Right lung (tissue), 5 donors: ENCODE results near the gene TCF7. TPM values are rescaled to one million over a fixed set of nuclear protein-coding genes. Genes with fewer than 3 reads are reported as not detected.

ENCODE experiments used
- DNase-seq, 2 donors: peaks; one replicate each; pipeline ENCODE4 v3.0.0-alpha.2; 2013
- polyA plus RNA-seq, 5 donors: library from polyadenylated mRNA; unstranded; fragments of 120-200 nt; gene quantifications; one replicate each; pipeline versions ENCODE4 v1.2.1 to v1.2.3, GENCODE V29; 2013; ENCODE audit warnings: inconsistent platforms in 1 of 5, low replicate concordance in 1 of 5; ENCODE audit not compliant: insufficient read length in 5 of 5, insufficient read depth in 1 of 5

Gene TCF7
- polyA plus RNA-seq, 5 donors: 14.9 to 18.9 (median 16.4) TPM

GRCh38 chr5:134112726-134113362 is 1.6 kb upstream of the TCF7 start:
- DNase-seq: no peak

DNA sequence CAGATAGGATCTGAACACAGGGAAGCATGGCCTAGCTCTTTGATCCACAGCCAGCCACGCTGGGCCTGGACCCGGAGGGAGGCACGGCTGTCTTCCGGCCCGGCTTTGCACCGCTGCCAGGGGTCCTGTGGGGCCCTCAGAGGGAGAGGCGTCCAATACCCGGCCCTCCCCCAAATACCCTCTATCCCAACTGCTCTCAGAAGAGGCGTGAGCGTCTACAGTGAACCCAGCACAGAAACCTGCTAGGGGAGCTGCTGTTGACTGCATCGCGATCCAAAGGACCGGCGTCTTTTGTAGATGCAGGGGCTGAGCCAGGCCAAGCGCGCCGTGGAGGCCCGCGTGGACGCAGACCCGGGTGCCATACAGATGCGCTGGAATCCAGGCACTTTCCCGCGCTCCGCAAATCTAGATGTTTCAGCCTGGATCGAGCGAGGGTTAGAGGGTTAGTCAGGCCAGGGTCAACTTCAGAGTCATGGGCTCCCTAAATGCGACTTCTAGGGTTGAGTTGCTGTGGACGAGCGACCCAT is 1.1 kb upstream of the TCF7 start:
- DNase-seq: no peak

- DNase-seq: no peak
Measured at GRCh38 chr5:134114886-134115805, 665 bp downstream of the TCF7 start.

DNA sequence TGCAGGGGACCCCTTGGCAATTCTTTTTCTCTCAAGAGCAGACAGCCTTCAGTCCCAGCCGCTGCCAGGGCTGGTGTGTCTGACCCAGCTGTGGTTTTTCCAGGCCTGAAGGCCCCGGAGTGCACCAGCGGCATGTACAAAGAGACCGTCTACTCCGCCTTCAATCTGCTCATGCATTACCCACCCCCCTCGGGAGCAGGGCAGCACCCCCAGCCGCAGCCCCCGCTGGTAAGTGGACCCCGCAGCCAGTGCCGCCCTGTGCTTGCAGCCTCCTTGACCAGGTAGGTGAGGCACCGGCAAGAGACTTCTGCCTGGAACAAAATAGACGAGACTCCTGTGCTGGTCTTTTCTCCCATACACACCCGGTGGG is 1.3 kb downstream of the TCF7 start:
- DNase-seq: no peak

- DNase-seq: no peak
Measured at GRCh38 chr5:134116286-134116685, 1.8 kb downstream of the TCF7 start.

DNA sequence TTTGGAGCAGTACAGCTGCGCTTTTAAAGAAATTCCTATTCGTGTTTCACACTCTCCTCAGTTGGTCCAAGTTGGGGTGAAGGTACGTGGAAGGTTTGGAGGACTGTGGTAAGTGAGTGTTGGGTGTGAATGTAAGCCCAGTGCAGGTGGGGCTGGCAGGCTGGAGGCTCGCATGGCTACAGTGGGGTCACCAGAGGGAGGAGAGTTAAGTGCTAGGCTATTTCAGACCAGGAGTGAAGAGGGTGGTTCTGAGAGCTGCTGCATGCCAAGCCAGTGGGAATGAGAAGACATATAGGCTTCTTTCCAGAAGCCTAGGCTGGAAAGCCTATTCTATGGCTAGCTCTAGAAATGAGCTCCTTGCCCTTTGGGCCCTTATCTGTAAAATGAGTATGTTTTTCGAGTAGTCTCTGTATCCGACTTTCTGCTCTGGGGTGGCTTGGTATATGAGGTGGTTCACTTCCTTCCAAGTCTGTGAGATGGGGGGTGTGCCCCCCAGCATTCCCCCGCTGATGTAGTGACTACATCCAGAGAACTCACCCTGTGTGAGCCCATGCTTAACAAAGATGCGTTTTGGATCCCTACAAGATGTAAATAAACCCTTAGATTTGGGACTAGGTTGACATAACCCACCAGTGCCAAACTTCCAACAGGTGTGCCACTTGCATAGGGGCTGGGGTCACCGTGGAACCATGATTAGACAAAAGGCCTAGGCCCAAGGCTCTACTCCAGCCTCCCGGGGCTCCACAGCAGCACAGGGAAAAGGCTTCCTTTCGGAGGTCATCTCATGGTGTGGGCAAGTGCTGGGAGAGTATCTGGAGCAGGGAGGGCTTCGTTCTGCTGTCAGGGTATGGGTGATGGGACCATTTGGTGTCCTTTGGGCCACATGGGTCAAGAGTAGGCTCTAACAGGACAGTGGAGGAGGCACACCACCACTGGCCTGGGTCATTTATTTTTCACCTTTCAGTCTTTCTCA is 2.6 kb downstream of the TCF7 start:
- no peak for DNase-seq

DNA sequence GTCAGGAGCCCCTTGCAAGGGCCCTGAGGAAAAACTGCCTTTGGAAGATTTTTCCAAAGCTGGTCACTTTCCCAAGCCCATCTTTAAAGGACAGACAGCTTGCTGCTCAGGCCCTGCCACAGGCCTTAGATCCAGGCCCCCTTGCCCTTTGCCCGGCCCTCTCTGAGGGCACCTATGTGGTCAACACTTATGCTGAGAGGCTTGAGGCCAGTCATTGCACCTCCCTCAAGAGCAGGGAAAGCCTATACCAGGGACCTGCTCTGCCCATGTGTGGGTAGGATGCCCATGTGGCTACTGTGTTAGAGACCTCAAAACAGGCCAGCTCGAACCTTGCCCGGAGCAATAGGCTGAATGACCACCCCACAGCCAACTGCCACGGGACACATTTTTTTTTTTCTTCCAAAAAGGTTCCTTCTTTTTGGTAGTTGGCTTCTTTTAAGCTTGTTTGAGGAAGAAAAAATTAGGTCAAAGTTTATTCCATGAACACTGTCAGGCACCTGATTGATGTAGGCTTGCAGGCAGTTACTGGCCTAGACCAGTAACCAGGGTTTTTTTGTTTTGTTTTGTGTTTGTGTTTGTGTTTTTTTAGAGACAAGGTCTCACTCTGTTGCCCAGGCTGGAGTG is 3.8 kb downstream of the TCF7 start:
- no peak for DNase-seq

- no peak for DNase-seq
Measured at GRCh38 chr5:134119720-134120119, 5.2 kb downstream of the TCF7 start.

GRCh38 chr5:134120386-134121138 is 6.1 kb downstream of the TCF7 start:
- DNase-seq: no peak

GRCh38 chr5:134122530-134122929 is 8.0 kb downstream of the TCF7 start:
- no peak for DNase-seq

DNA sequence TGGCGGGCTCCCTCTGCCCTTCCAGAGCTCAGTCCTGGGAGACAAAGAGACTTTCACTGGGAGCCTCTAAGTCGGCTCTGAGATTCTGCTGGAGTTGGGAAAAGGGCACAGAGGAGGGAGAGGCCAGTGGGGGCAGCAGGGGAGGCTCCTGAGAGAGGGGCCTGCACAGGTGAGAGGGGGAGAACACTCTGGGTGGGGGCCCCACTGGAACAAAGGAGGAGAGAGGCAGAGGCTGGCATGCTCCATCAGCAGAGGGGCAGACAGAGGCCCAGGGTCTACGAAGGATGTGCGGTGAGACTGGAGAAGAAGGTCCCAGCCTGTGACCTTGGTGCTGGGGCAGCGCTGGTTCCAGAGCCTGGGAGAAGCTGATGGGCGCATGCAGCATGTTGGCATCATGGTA is 8.9 kb downstream of the TCF7 start:
- no peak for DNase-seq

DNA sequence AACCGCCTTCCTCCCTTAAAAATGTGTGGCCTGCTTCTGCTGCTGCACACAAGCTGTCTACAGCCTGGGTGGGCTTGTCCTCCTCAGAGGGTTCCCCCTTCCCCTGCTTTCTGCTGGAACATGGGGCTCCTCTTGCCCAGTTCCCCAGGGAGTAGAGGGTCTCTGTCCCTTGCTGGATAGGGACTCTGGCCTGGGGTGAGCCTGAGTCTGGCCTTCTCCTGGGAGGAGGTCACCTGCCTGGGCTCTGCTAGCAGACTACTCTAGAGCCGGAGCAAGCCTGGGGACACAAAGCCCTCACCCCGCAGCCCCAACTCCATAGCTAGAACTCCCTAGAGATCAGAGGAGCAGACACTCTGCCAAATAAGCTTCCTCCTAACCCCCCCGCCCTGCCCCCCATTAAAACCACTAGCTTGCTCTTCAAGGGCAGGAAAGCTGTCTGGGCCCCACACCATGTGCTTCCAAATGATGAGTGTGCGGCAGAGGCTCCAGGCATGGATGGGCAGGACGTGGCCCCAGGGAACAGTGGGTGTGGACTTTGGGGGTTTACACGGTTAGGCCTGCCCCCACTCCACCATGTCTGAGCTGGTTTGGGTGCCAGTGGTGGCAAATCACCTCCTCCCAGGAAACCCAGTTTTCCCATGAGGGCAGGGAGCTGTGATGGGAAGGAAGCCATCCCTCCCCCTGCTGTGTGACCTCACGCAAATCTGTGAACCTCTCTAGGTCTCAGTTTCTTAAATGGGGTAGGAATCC is 10.0 kb downstream of the TCF7 start:
- DNase-seq: no peak

- DNase-seq: no peak
Measured at GRCh38 chr5:134125039-134126015, 10.8 kb downstream of the TCF7 start.

DNA sequence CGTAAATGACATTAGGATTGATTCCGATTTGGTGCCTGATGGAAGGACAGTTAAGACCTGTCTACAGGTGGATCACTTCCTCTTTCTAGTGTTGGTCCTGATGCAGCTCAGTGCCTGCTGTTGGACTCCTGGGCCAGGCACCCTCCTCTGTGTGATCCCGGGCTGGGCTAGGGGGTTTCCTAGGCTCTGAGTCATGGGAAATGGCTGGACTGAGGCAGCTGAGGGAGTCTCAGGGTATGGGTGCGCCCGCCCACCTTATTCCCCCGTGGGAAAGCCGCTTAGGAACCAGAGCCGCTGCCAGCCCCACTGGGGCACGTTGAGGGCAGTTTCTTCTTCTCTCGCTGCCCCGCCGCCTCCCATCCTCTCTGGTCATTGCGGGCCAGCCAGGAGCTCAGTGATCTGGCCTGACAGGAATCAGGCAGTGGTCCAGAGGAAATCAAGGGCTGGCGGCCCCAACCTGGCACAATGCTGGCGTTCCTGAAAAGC is 12.9 kb downstream of the TCF7 start:
- no peak for DNase-seq

DNA sequence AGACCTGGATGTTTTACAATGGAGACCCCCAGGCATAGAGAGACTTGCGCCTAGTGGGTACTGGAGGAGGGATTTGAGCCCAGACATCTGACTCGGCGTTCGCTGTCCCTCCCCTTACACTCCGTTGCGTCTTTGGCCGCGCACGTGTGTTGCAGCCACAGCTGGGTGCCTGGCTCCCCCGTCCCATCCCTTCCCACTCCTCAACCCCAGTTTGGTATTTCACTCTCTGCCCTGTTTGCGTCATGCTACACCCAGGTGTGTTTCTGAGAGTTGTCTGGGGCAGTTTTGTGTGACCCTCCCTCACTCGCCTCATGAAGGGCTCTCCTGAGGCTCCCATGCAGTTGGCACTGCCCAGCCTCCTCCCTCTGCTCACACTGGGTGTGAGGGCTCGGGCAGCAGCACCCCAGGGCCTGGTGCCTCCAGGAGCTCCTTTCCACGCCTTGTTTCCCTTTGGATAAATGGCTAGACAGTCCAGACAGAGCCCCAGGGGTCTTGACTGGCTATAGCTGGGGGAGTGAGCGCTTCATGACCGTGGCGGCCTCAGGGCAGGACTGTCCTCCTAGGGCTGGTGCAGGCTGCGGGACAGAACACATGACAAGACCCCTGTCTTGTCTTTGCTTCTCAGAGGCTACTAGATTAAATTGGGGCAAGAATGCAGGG is 13.6 kb downstream of the TCF7 start:
- DNase-seq: no peak

GRCh38 chr5:134128648-134128995 is 14.1 kb downstream of the TCF7 start:
- no peak for DNase-seq

GRCh38 chr5:134129411-134130238 is 15.1 kb downstream of the TCF7 start:
- no peak for DNase-seq
